Stromal cell of bone marrow (primary cell): ENCODE data around the gene NAB2.
A peak's percentile ranks its signal among the peaks of the same experiment; 100 is the strongest.

Source experiments
- DNase-seq: peaks from one replicate; pipeline ENCODE4 v3.0.0-alpha.2; 2012; ENCODE audit warnings: low read depth

The NAB2 gene

GRCh38 chr12:57131896-57132744 lies 43.2 kb downstream of the NAB2 start:
- no peak for DNase-seq

- no peak for DNase-seq
These were observed 44.2 kb downstream of the NAB2 start for GRCh38 chr12:57133013-57133569.

GRCh38 chr12:57133916-57134315 lies 45.0 kb downstream of the NAB2 start:
- DNase-seq, result no peak

- no peak for DNase-seq
These were observed 46.0 kb downstream of the NAB2 start for GRCh38 chr12:57134949-57135348.

- DNase-seq, result peak; percentile 72
These were observed 46.8 kb downstream of the NAB2 start for GRCh38 chr12:57135527-57136326.

GRCh38 chr12:57138526-57139272 lies 49.8 kb downstream of the NAB2 start:
- DNase-seq, result no peak

- no peak for DNase-seq
These were observed 51.1 kb downstream of the NAB2 start for GRCh38 chr12:57139796-57140649.

GRCh38 chr12:57141249-57141648 lies 52.3 kb downstream of the NAB2 start:
- DNase-seq, result no peak

GRCh38 chr12:57142121-57142520 lies 53.2 kb downstream of the NAB2 start:
- DNase-seq, result no peak

- no peak for DNase-seq
These were observed 53.8 kb downstream of the NAB2 start for GRCh38 chr12:57142727-57143126.

GRCh38 chr12:57143454-57143853 lies 54.5 kb downstream of the NAB2 start:
- DNase-seq, result no peak
